ENCODE results near the gene KCND3. TPM values are rescaled to one million over a fixed set of nuclear protein-coding genes. Genes with fewer than 3 reads are reported as not detected.

Gene KCND3
- total RNA-seq, 1 experiment from 2014 or later: 0.15 TPM

GRCh38 chr1:111755331-111756123, 233.9 kb downstream of the KCND3 start, which contains the start of gene DDX20:
Gene DDX20 (plus strand): TSS chr1:111755901. CDS start chr1:111755925, 24 bp downstream.
- H3K9me3 ChIP-seq (ENCODE audit: control insufficient read depth, low read depth, low read length): no peaks in the 10 kb centered on the region
- WGBS (ENCODE audit: extremely low coverage, insufficient read length, low lambda C conversion rate): no CpG with 5 or more reads among the region's 67 CpGs
- H2AK5ac ChIP-seq (ENCODE audit: insufficient read length, low read length): no peak within 1 kb of the TSS

More at GRCh38 chr1:111755331-111756123, 233.9 kb downstream of the KCND3 start, which contains the start of gene DDX20:
- TF ChIP-seq CTCF (conservative IDR thresholded peaks at IDR 0.05): peak; percentile 93
- Histone ChIP-seq H2BK15ac (ENCODE audit: low read depth, low read length) (no peak within 1 kb of the TSS), H2BK20ac (ENCODE audit: low read depth, low read length, poor library complexity, severe bottlenecking) (no peak within 1 kb of the TSS), H3K79me1 (ENCODE audit: insufficient read depth, low read depth, low read length, poor library complexity, severe bottlenecking) (peaks cover 7% of the 10 kb centered on the region), H3K4ac (ENCODE audit: low read depth, low read length) (no peak within 1 kb of the TSS; the same call in 1 of the 2 replicates), H3K9ac (ENCODE audit: extremely low read depth, insufficient read length, low read length) (peak within 1 kb of the TSS; percentile 88), H3K27ac (ENCODE audit: insufficient read length, low read depth, low read length) (peak within 1 kb of the TSS; percentile 90), H3K79me2 (ENCODE audit: insufficient read depth, low read length) (peaks cover 14% of the 10 kb centered on the region), H3K27me3 (ENCODE audit: insufficient read depth, low read length) (no peaks in the 10 kb centered on the region), H3K23me2 (ENCODE audit: insufficient read length, low read depth, low read length, poor library complexity, severe bottlenecking) (peaks cover 11% of the 10 kb centered on the region), H4K91ac (ENCODE audit: insufficient read length, low read depth, low read length) (no peak within 1 kb of the TSS), H3K18ac (ENCODE audit: insufficient read length, low read depth, low read length) (peak within 1 kb of the TSS; percentile 95), H2AFZ (ENCODE audit: low read length) (peak within 1 kb of the TSS; percentile 98), H3K4me2 (ENCODE audit: insufficient read depth, insufficient read length, low read length) (peak within 1 kb of the TSS; percentile 95), H2BK5ac (ENCODE audit: insufficient read length, low read length) (peak within 1 kb of the TSS; percentile 30), H2BK120ac (ENCODE audit: low read depth, low read length, poor library complexity, severe bottlenecking) (no peak within 1 kb of the TSS), H2BK12ac (ENCODE audit: insufficient read length, low read depth, low read length) (no peak within 1 kb of the TSS), H4K5ac (ENCODE audit: insufficient read length, low read depth, low read length) (peak within 1 kb of the TSS; percentile 90), H3K14ac (ENCODE audit: insufficient read depth, low read length) (peak within 1 kb of the TSS; percentile 98), H3K4me1 (ENCODE audit: insufficient read depth, low read length) (no peaks in the 10 kb centered on the region; the same call in none of the 2 replicates), H3T11ph (ENCODE audit: low read length) (no peak within 1 kb of the TSS), H4K20me1 (ENCODE audit: control insufficient read depth, insufficient read depth, insufficient read length) (no peaks in the 10 kb centered on the region), H4K8ac (replicated peaks; ENCODE audit: insufficient read length, low read depth, low read length) (peak within 1 kb of the TSS; percentile 10), H3K56ac (ENCODE audit: insufficient read length, low read depth, low read length) (peak within 1 kb of the TSS; percentile 97), H3K23ac (ENCODE audit: insufficient read length, low read depth, low read length) (no peak within 1 kb of the TSS)
- DNase-seq: peak; percentile 89
- Mint-ChIP-seq H3K4me1 (peaks cover 17 to 19% of the 10 kb centered on the region in 2 experiments), H3K9me3 (no peaks in the 10 kb centered on the region; a peak in 1 of 5 replicates), H3K4me3 (peak within 1 kb of the TSS; percentile 80 to 96), H3K27me3 (ENCODE audit: low read depth) (no peaks in the 10 kb centered on the region; the same call in 1 of the 2 replicates), H3K36me3 (ENCODE audit: insufficient read depth in 1 of 3, low read depth in 3 of 3) (peaks cover 19 to 35% (median 28%) of the 10 kb centered on the region in 3 experiments), H3K27ac (peak within 1 kb of the TSS; percentile 95 to 99 (median 98); a peak in 6 of 7 replicates)

Measured in H9 (cell line).